ENCODE results near the gene ITPKC.

- TF ChIP-seq RARB (CRISPR knock-in tag; IDR thresholded peaks at IDR 0.05), result no peak
- no peak for TF ChIP-seq ZNF8 (CRISPR knock-in tag; IDR thresholded peaks at IDR 0.05)
These were observed 24.7 kb upstream of the ITPKC start for GRCh38 chr19:40692212-40692551.
